CD4-positive, alpha-beta T cell (primary cell): ENCODE data around the gene DICER1. TPM values are rescaled to one million over a fixed set of nuclear protein-coding genes. Genes with fewer than 3 reads are reported as not detected.
"Not testable (repeated sequence)": the region's sequence is repeated elsewhere in the genome, so short reads cannot be mapped to it uniquely, and the experiment has no call there.

Experiments
- ATAC-seq: fragments of 200-7000 bp; cut with Tn5 transposase; one replicate; pipeline ENCODE4 v1.10.0; 2022; ENCODE audit warnings: mild to moderate bottlenecking; ENCODE audit not compliant: poor library complexity
- CTCF ChIA-PET: fragments of 350-600 bp; sonication (Branson Sonifier 250); formaldehyde crosslinking; loops from one replicate; lab custom pipeline; 2021; ENCODE audit warnings: antibody characterized with exemption, inconsistent platforms; lab: Charles Lee
- POLR2A ChIA-PET: fragments of 350-600 bp; sonication (Branson Sonifier 250); formaldehyde crosslinking; loops from one replicate; lab custom pipeline; 2021; ENCODE audit warnings: antibody characterized with exemption, inconsistent platforms; lab: Charles Lee
- DNase-seq, 14 experiments: peaks; one replicate each; pipeline ENCODE4 v3.0.0-alpha.2; 2013 to 2020; ENCODE audit warnings: mixed read lengths in 2 of 14
- H3K27ac ChIP-seq, 2 donors: one replicate each; pipeline versions ENCODE4 v1.5.1 to v1.7.0; 2013; ENCODE audit warnings: low read length in 2 of 2, low read depth in 1 of 2, mild to moderate bottlenecking in 1 of 2
- H3K27me3 ChIP-seq, 2 experiments: 1 replicate in 1 of 2; 2 replicates in 1 of 2; pipeline versions ENCODE4 v1.6.1 to v1.7.0; 2013; ENCODE audit warnings: low read length in 2 of 2, control low read depth in 1 of 2, mild to moderate bottlenecking in 1 of 2, moderate library complexity in 1 of 2; ENCODE audit not compliant: insufficient read depth in 2 of 2, control insufficient read depth in 1 of 2
- H3K36me3 ChIP-seq: one replicate; pipeline ENCODE4 v1.6.1; 2013; ENCODE audit warnings: low read length, control low read depth; ENCODE audit not compliant: insufficient read depth
- H3K4me1 ChIP-seq: one replicate; pipeline ENCODE4 v1.6.1; 2013; ENCODE audit warnings: low read length, control low read depth; ENCODE audit not compliant: insufficient read depth
- H3K4me3 ChIP-seq: one replicate; pipeline ENCODE4 v1.5.1; 2013; ENCODE audit warnings: mild to moderate bottlenecking, low read length, moderate library complexity
- H3K9me3 ChIP-seq, 2 experiments: 1 replicate in 1 of 2; 2 replicates in 1 of 2; pipeline versions ENCODE4 v1.6.1 to v1.7.0; 2013; ENCODE audit warnings: low read length in 2 of 2, mild to moderate bottlenecking in 2 of 2, control low read depth in 1 of 2, moderate library complexity in 1 of 2; ENCODE audit not compliant: control insufficient read depth in 1 of 2, insufficient read depth in 1 of 2
- H3K27ac Mint-ChIP-seq: one replicate; pipeline ENCODE4 v1.8.0; 2020; ENCODE audit warnings: mixed read lengths
- H3K27me3 Mint-ChIP-seq: one replicate; pipeline ENCODE4 v1.8.0; 2021; ENCODE audit warnings: mixed read lengths
- H3K36me3 Mint-ChIP-seq: one replicate; pipeline ENCODE4 v1.8.0; 2021; ENCODE audit warnings: low read depth, mixed read lengths
- H3K4me1 Mint-ChIP-seq: one replicate; pipeline ENCODE4 v1.8.0; 2021; ENCODE audit warnings: low read depth, mixed read lengths
- H3K4me3 Mint-ChIP-seq: one replicate; pipeline ENCODE4 v1.8.0; 2020; ENCODE audit warnings: mild to moderate bottlenecking, mixed read lengths
- H3K9me3 Mint-ChIP-seq: one replicate; pipeline ENCODE4 v1.8.0; 2020; ENCODE audit warnings: mixed read lengths
- CTCF ChIP-seq: fragments of 200-600 bp; IDR thresholded peaks from one replicate; pipeline ENCODE4 v1.8.0; 2022; ENCODE audit warnings: antibody characterized with exemption, mild to moderate bottlenecking
- intact Hi-C, 2 experiments: fragments of 100-400 bp; cut with DNase I in 1 of 2; cut with micrococcal nuclease in 1 of 2; formaldehyde crosslinking; loops; one replicate each; pipeline versions ENCODE4 v1.15.1 to v1.9.0; 2023 to 2025; cut with DNase I, micrococcal nuclease
- total RNA-seq, 174 experiments: library from RNA in 2 of 174; stranded (reverse) in 2 of 174; gene quantifications; one replicate each; pipeline ENCODE4 v1.2.3 and lab custom pipeline; 2021 to 2026

The DICER1 gene
- total RNA-seq, 2 experiments from 2014 or later: 53.7 to 66.0 TPM

GRCh38 chr14:95138876-95139275 lies 18.5 kb downstream of the DICER1 start:
- intact Hi-C loops: no loop called here
- no peaks in the 10 kb centered on the region for H3K9me3 Mint-ChIP-seq
- peaks cover 31% of the 10 kb centered on the region for H3K36me3 Mint-ChIP-seq
- H3K27ac Mint-ChIP-seq: peak overlapping the region; percentile 28
- peaks cover 86% of the 10 kb centered on the region for H3K4me1 Mint-ChIP-seq
- POLR2A ChIA-PET: interaction anchor here (0.6 kb wide), 1 partner anchor 14 kb away, joined by 3 read pairs; no protein-coding TSS in a partner anchor
- H3K4me3 Mint-ChIP-seq: no peak overlapping the region
- ATAC-seq: no peak
- Histone ChIP-seq H3K27me3 (no peaks in the 10 kb centered on the region), H3K9me3 (no peaks in the 10 kb centered on the region), H3K4me1 (peaks cover 3% of the 10 kb centered on the region), H3K4me3 (no peak overlapping the region), H3K27ac (no peak overlapping the region), H3K36me3 (no peaks in the 10 kb centered on the region)
- no peaks in the 10 kb centered on the region for H3K27me3 Mint-ChIP-seq
- CTCF ChIA-PET: no interaction called here
- TF ChIP-seq CTCF: no peak
- no peak for DNase-seq

- ATAC-seq, H3K4me1 ChIP-seq, H3K9me3 Mint-ChIP-seq, H3K27me3 Mint-ChIP-seq, H3K9me3 ChIP-seq, intact Hi-C loops, H3K27ac ChIP-seq, H3K4me3 ChIP-seq, CTCF ChIA-PET, H3K27me3 ChIP-seq, H3K36me3 ChIP-seq, DNase-seq, POLR2A ChIA-PET, H3K27ac Mint-ChIP-seq, H3K4me3 Mint-ChIP-seq: not testable (repeated sequence)
- Mint-ChIP-seq H3K4me1 (peaks cover 82% of the 10 kb centered on the region), H3K36me3 (peaks cover 34% of the 10 kb centered on the region)
Observed at GRCh38 chr14:95138455-95138854, 18.9 kb downstream of the DICER1 start.

- no peaks in the 10 kb centered on the region for H3K9me3 Mint-ChIP-seq
- no peak for DNase-seq
- no peak for TF ChIP-seq CTCF
- no peak for ATAC-seq
- H3K27me3 ChIP-seq: no peaks in the 10 kb centered on the region
- no peak overlapping the region for H3K4me3 ChIP-seq
- no peaks in the 10 kb centered on the region for H3K9me3 ChIP-seq
- peaks cover 8% of the 10 kb centered on the region for H3K36me3 ChIP-seq
- peak overlapping the region; percentile 36 for H3K27ac Mint-ChIP-seq
- H3K4me1 ChIP-seq: peaks cover 3% of the 10 kb centered on the region
- no peak overlapping the region for H3K27ac ChIP-seq
- POLR2A ChIA-PET: interaction anchor here (1.1 kb wide), 1 partner anchor 20 kb away, joined by 3 read pairs; the partner anchor contains the start of gene DICER1
- H3K36me3 Mint-ChIP-seq: peaks cover 37% of the 10 kb centered on the region
- CTCF ChIA-PET: no interaction called here
- intact Hi-C loops: no loop called here
- H3K4me1 Mint-ChIP-seq: peaks cover 75% of the 10 kb centered on the region
- H3K4me3 Mint-ChIP-seq: no peak overlapping the region
- no peaks in the 10 kb centered on the region for H3K27me3 Mint-ChIP-seq
Observed at GRCh38 chr14:95137804-95138167, 19.5 kb downstream of the DICER1 start.

- no peak for ATAC-seq
- ChIA-PET POLR2A (interaction anchor here (1.1 kb wide), 1 partner anchor 20 kb away, joined by 3 read pairs; the partner anchor contains the start of gene DICER1), CTCF (no interaction called here)
- H3K4me3 Mint-ChIP-seq: no peak overlapping the region
- no peaks in the 10 kb centered on the region for H3K9me3 Mint-ChIP-seq
- H3K4me1 Mint-ChIP-seq: peaks cover 70% of the 10 kb centered on the region
- H3K4me3 ChIP-seq: no peak overlapping the region
- peaks cover 3% of the 10 kb centered on the region for H3K4me1 ChIP-seq
- H3K27ac Mint-ChIP-seq: peak overlapping the region; percentile 36
- H3K27me3 Mint-ChIP-seq: no peaks in the 10 kb centered on the region
- no peak for TF ChIP-seq CTCF
- H3K36me3 ChIP-seq: peaks cover 13% of the 10 kb centered on the region
- no peaks in the 10 kb centered on the region for H3K27me3 ChIP-seq
- no peak overlapping the region for H3K27ac ChIP-seq
- DNase-seq: no peak
- H3K9me3 ChIP-seq: no peaks in the 10 kb centered on the region
- peaks cover 38% of the 10 kb centered on the region for H3K36me3 Mint-ChIP-seq
- intact Hi-C loops: no loop called here
Observed at GRCh38 chr14:95137164-95137803, 20.0 kb downstream of the DICER1 start.
